ENCODE data around the gene DPH6. TPM values are rescaled to one million over a fixed set of nuclear protein-coding genes. Genes with fewer than 3 reads are reported as not detected.

DPH6 gene
- total RNA-seq, 1 donor from 2014 or later = 30.2 TPM

- Histone ChIP-seq H3K4me1 (no peaks in the 10 kb centered on the region), H3K36me3 (no peaks in the 10 kb centered on the region), H3K9me3 (no peaks in the 10 kb centered on the region), H3K27me3 (no peaks in the 10 kb centered on the region), H3K4me3 (no peak overlapping the region), H3K27ac (no peak overlapping the region)
- intact Hi-C loops (cut with DNase I) = no loop called here
- DNase-seq (ENCODE audit: extremely low spot score in 2 of 2) = no peak
- no peak for TF ChIP-seq CTCF (IDR thresholded peaks at IDR 0.05)
- no peak for TF ChIP-seq POLR2AphosphoS5 (IDR thresholded peaks at IDR 0.05; ENCODE audit: insufficient read depth in 1 of 2, low read depth in 1 of 2)
- no peak for TF ChIP-seq POLR2A (IDR thresholded peaks at IDR 0.05)
Measured at GRCh38 chr15:35560258-35560657, 14.3 kb upstream of the DPH6 start.

- H3K9me3 ChIP-seq = no peaks in the 10 kb centered on the region
- no peaks in the 10 kb centered on the region for H3K4me1 ChIP-seq
- H3K27me3 ChIP-seq = no peaks in the 10 kb centered on the region
- intact Hi-C loops (cut with DNase I) = no loop called here
- DNase-seq (ENCODE audit: extremely low spot score in 2 of 2) = no peak
- H3K4me3 ChIP-seq = no peak overlapping the region
- no peak overlapping the region for H3K27ac ChIP-seq
- H3K36me3 ChIP-seq = no peaks in the 10 kb centered on the region
- no peak for TF ChIP-seq POLR2AphosphoS5 (IDR thresholded peaks at IDR 0.05; ENCODE audit: insufficient read depth in 1 of 2, low read depth in 1 of 2)
- no peak for TF ChIP-seq POLR2A (IDR thresholded peaks at IDR 0.05)
- no peak for TF ChIP-seq CTCF (IDR thresholded peaks at IDR 0.05)
Measured at GRCh38 chr15:35559683-35560082, 13.7 kb upstream of the DPH6 start.

GRCh38 chr15:35557544-35557943, 11.6 kb upstream of the DPH6 start:
- intact Hi-C loops (cut with DNase I) = no loop called here
- Histone ChIP-seq H3K36me3 (no peaks in the 10 kb centered on the region), H3K9me3 (no peaks in the 10 kb centered on the region), H3K4me3 (no peak overlapping the region), H3K4me1 (no peaks in the 10 kb centered on the region), H3K27ac (no peak overlapping the region), H3K27me3 (no peaks in the 10 kb centered on the region)
- TF ChIP-seq POLR2A (IDR thresholded peaks at IDR 0.05) (no peak), CTCF (IDR thresholded peaks at IDR 0.05) (no peak), POLR2AphosphoS5 (IDR thresholded peaks at IDR 0.05; ENCODE audit: insufficient read depth in 1 of 2, low read depth in 1 of 2) (no peak)
- no peak for DNase-seq (ENCODE audit: extremely low spot score in 2 of 2)

- no peak for TF ChIP-seq CTCF (IDR thresholded peaks at IDR 0.05)
- TF ChIP-seq POLR2A (IDR thresholded peaks at IDR 0.05) = no peak
- no peak for TF ChIP-seq POLR2AphosphoS5 (IDR thresholded peaks at IDR 0.05; ENCODE audit: insufficient read depth in 1 of 2, low read depth in 1 of 2)
- H3K27ac ChIP-seq = no peak overlapping the region
- no peak for DNase-seq (ENCODE audit: extremely low spot score in 2 of 2)
- no peaks in the 10 kb centered on the region for H3K36me3 ChIP-seq
- no peaks in the 10 kb centered on the region for H3K27me3 ChIP-seq
- no peaks in the 10 kb centered on the region for H3K9me3 ChIP-seq
- H3K4me3 ChIP-seq = no peak overlapping the region
- H3K4me1 ChIP-seq = no peaks in the 10 kb centered on the region
- intact Hi-C loops (cut with DNase I) = no loop called here
Measured at GRCh38 chr15:35557012-35557411, 11.0 kb upstream of the DPH6 start.

DNA sequence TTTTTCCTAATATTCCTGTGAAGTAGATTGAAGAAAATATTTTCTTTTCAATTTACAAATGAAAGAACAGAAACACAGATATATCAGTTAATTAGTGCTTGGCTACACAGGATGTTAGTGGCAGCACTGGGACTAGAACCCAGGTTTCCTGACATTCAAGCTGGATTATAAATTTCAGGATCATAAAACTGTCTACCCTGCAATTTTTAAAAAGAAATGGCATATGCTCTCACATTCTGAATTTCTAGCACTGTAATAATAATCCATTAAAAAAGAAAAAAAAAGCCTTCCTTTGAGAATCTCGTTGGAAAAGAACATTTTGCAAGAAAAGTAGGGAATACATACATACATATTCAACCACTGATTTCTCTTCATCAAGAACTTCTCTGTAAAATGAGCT, 9.3 kb upstream of the DPH6 start:
- no peaks in the 10 kb centered on the region for H3K4me1 ChIP-seq
- H3K27me3 ChIP-seq = no peaks in the 10 kb centered on the region
- no peaks in the 10 kb centered on the region for H3K9me3 ChIP-seq
- TF ChIP-seq POLR2AphosphoS5 (IDR thresholded peaks at IDR 0.05; ENCODE audit: insufficient read depth in 1 of 2, low read depth in 1 of 2) (no peak), CTCF (IDR thresholded peaks at IDR 0.05) (no peak), POLR2A (IDR thresholded peaks at IDR 0.05) (no peak)
- no peaks in the 10 kb centered on the region for H3K36me3 ChIP-seq
- no peak for DNase-seq (ENCODE audit: extremely low spot score in 2 of 2)
- no peak overlapping the region for H3K4me3 ChIP-seq
- no peak overlapping the region for H3K27ac ChIP-seq
- intact Hi-C loops (cut with DNase I) = no loop called here

Data from vagina (tissue), 2 donors.